GM18498 (cell line): Measurements from ENCODE around the gene TMEM120B.
"Not testable (repeated sequence)": the region's sequence is repeated elsewhere in the genome, so short reads cannot be mapped to it uniquely, and the experiment has no call there.

Source experiments
- ATAC-seq: cut with Tn5 transposase; IDR thresholded peaks from one replicate; pipeline ENCODE4 v1.9.1; 2021; ENCODE audit warnings: mild to moderate bottlenecking, moderate library complexity; ENCODE audit not compliant: unreplicated experiment

Gene TMEM120B

DNA sequence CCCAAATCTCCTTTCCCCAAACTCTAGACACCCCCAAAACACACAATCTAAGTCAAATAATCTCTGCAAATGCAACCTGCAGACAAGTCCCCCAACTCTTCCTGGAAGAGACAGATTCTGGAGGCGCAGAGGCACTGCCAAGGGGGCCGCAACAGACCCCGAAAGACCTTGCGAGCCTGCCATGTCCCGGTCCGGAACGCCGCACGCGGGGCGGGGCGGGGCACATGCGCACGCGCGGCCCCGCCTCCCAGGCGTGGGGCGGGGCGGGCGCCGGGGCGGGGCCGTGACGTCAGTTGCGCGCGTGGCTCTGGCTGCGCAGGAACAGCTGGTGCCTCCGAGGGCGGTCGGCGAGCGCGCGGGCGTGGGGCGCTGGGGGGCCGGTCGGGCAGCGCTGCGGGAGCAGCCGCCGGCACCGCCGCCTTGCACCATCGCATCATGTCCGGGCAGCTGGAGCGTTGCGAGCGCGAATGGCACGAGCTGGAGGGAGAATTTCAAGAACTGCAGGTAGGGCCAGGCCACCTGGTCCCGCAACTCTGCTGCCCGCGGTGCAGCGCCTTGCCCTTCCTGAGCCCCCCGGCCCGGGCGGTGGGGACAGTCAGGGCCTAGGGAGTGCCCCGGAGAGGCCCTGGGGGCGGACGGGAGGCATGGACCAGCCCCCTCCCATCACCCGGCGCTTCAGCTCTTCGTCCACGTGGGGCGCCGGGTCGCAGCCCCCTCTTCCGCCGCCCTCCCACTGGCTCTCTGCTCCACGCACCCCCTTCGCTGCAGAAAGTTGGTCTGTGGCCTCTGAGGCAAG, at the start of gene TMEM120B:
TMEM120B (plus strand) TSS at position 292 of the 796 bp plus-strand sequence; CDS start at position 436, 144 bp downstream.
- ATAC-seq: peak; percentile 86

DNA sequence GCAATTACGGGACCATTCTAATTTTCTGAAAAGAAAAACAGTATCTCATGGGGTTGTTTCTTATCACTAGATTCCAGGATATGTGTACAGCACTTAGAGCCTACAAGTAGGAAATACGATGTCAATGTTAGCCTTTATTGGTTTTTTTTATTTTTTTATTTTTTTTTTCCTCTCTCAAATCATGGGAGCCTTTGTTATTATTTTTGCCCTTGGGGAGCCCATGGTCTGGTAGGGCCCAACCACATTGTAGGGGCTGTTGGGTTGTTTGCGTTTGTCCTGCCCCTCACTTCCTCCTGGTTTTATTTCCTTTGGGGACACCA, 49.0 kb upstream of the TMEM120B start:
- no peak for ATAC-seq

DNA sequence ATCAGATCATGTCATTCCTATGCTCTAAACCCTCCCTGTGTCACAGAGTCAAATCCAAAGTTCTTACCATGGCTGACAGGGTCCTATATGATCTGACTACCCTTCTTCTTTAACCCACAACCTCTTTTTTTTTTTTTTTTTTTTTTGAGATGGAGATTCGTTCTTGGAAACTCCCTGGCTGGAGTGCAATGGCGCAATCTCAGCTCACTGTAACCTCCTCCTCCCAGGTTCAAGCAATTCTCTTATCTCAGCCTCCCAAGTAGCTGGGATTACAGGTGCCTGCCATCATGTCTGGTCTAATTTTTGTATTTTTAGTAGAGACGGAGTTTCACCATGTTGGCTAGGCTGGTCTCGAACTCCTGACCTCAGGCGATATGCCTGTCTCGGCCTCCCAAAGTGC, 45.7 kb upstream of the TMEM120B start:
- ATAC-seq: not testable (repeated sequence)

- no peak for ATAC-seq
Measured at GRCh38 chr12:121668750-121669520, 43.6 kb upstream of the TMEM120B start.

GRCh38 chr12:121669521-121669900, 43.0 kb upstream of the TMEM120B start, which contains the start of gene MORN3:
Gene MORN3 (minus strand): TSS chr12:121669654. CDS start chr12:121669483, 171 bp downstream.
- no peak for ATAC-seq

DNA sequence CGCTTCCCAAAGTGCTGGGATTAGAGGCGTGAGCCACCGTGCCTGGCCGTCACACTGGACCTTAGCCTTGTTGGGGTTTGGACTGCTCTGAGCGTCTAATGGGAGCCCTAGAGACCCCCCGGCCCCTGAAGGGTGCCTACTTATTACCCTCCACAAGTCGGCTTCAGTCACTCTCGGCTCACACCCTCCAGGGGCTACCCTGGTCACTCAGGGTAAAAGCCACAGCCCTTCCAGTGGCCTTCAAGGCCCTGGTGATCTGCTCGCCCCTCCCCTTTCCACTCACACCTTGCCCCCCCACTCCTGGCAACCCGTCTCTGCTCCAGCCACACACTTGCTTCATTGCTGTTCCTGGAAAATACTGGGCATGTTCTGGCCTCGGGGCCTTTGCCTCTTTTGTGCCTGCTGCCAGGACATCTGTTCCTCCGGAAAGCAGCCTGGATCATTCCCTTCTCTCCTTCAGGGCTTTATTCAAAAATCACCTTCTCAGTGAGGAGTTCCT, 39.5 kb upstream of the TMEM120B start:
- ATAC-seq: no peak

GRCh38 chr12:121676190-121676589, 36.4 kb upstream of the TMEM120B start:
- no peak for ATAC-seq

DNA sequence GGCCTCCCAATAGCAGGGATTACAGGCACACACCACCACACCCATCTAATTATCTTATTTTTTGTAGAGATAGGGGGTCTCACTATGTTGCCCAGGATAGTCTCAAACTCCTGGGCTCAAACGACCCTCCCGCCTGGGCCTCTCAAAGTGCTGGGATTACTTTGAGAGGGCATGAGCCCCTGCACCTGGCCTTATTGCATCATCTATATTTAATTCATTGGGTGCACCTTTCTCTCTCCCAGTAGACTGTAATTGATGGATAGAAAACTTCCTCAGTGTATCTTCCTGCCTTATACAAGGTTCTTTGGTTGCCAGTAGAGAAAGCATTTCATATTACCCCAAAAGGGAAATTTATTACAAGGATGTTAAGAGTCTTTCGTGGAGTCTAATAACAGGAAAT, 34.2 kb upstream of the TMEM120B start:
- no peak for ATAC-seq

DNA sequence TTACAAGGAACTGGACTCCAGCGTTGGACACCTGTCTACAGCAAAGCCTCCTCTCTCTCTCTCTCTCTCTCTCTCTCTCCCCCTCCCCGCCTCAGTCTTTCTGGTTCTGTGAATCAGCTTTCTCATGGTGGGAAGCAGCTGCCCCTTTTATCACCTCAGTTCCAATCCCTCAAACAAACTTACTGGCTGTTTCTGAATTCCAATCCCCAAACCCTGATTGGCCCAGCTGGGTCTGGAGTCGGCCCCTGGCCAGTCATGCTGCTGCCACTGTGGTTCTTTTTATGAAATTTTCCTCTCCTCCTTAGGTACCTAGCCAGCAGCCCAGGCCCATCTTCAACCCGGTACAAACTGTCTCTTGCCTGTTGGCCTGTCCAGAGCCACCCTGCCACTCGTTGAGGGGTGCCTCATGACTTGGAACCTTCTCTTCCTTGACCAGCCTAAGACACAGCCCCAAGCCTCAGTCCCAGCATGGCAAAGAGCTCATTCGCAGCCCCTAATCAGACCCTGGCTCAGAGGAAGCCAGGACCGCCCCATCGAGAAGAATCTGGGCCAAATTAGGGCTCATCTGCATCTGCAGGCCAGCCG, 33.7 kb upstream of the TMEM120B start:
- ATAC-seq: no peak

DNA sequence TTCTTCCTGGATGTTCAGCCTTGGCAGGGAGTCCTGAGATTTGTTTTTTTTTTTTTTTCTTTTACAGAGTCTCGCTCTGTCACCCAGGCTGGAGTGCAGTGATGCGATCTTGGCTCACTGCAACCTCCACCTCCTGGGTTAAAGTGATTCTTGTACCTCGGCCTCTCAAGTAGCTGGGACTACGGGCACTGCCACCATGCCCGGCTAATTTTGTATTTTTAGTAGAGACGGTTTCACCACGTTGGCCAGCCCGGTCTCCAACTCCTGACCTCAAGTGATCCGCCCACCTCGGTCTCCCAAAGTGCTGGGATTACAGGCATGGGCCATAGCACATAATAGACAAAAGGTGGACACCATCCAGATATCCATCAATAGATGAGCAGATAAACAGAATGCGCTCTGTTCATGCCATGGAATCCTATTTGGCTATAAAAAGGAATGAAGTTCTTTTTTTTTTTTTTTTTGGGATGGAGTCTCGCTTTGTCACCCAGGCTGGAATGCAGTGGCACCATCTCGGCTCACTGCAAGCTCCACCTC, 32.8 kb upstream of the TMEM120B start:
- not testable (repeated sequence) for ATAC-seq

DNA sequence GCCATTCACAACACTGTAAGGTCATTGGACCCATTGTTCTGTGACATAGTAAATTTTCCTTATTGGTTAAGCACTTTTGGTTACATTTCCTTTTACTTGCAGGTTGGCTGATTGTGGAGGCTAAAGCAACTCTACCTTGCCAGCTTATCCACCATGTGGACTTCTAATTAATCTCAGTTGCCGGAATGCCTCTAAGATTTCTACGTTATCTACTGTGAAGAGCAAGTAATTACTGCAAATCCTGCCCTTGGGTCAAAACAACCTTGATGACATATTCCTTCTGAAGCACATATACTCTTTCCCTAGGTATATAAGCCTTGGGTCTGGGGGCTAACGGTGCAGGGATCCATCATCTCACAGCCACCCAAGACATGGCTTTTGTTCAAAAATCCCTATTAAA, 23.6 kb upstream of the TMEM120B start:
- no peak for ATAC-seq

- ATAC-seq: no peak
Measured at GRCh38 chr12:121689430-121689829, 23.1 kb upstream of the TMEM120B start.

GRCh38 chr12:121692744-121693143, 19.8 kb upstream of the TMEM120B start:
- not testable (repeated sequence) for ATAC-seq

DNA sequence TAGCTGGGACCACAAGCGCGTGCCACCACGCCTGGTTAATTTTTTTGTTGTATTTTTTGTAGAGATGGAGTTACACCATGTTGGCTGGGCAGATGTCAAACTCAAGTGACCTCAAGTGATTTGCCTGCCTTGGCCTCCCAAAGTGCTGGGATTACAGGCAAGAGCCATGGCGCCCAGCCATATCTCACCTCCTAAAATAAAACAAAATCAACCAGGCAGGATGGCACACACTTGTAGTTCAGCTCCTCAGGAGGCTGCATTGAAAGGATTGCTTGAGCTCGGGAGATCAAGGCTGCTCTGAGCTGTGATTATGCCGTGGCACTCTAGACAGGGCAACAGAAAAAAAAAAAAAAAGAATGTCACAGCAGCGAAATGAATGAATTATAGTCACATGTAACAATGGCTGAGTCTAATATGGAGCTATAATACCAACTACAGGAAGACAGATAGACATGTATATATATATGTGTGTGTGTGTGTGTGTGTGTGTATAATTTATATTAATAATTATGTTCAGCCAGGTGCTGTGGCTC, 19.3 kb upstream of the TMEM120B start:
- ATAC-seq: no peak

GRCh38 chr12:121697093-121697698, 15.4 kb upstream of the TMEM120B start:
- ATAC-seq: no peak

GRCh38 chr12:121697861-121698260, 14.7 kb upstream of the TMEM120B start:
- ATAC-seq: not testable (repeated sequence)

GRCh38 chr12:121701667-121702277, 10.8 kb upstream of the TMEM120B start:
- no peak for ATAC-seq

DNA sequence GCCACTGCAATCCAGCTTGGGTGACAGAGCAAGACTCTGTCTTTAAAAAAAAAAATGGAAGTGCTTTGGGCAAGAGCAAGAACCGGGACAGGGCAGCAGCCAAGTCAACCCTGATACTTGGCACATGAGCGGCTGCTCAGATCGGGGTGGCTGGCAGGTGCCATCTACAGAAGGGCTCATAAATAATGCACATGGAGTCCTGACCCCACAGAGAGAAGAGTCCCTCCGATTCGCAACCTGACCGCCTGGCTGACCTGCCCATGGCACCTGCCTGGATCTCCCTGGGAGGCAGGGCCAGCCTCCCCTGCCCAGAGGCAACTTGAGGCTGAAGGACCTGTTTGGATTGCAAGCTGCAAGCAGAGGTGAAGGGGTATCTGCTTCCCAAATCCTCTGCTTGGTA, 9.6 kb upstream of the TMEM120B start:
- no peak for ATAC-seq

DNA sequence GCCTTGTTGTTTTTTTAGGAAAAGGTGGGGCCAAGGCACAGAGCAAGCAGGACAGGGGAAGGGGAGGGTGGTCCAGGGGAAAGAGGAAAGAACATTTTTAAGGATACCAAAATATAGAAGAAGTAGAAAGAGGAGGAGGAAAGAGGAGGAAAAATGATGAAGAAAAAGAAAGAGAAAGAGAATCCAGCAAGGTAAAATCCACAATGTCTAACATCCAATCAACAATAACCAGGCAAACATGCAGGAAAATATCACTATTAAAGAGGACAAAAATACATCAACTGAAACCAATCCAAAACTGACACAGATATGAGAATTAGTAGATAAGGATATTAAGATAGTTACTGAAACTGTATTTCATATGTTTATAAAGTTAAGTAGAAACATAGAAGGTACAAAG, 7.0 kb upstream of the TMEM120B start:
- no peak for ATAC-seq
